SK-N-SH (cell line): ENCODE results near the gene FAM240A. TPM values are rescaled to one million over a fixed set of nuclear protein-coding genes. Genes with fewer than 3 reads are reported as not detected.

Source experiments
- CTCF ChIA-PET: fragments of 300-600, 350-600 bp; formaldehyde crosslinking; extraction: SDS; loops from one replicate; lab custom pipeline; 2021; lab: Yijun Ruan, JAX
- POLR2A ChIA-PET: fragments of 350-600 bp; sonication (Branson Sonifier 250); formaldehyde crosslinking; extraction: SDS; loops from one replicate; lab custom pipeline; 2020; ENCODE audit warnings: antibody characterized with exemption, inconsistent platforms; lab: Yijun Ruan, JAX
- DNase-seq: peaks from one replicate; pipeline ENCODE4 v3.0.0; 2012
- H2AFZ ChIP-seq: fragments of 200-600 bp; sonication (generic); 2 replicates; pipeline ENCODE4 v1.8.1; 2016; ENCODE audit warnings: antibody characterized with exemption, mild to moderate bottlenecking, low read depth
- H3F3A ChIP-seq: fragments of 200-600 bp; sonication (generic); replicated peaks from 2 replicates; pipeline ENCODE3; 2016; ENCODE audit warnings: antibody characterized with exemption, mild to moderate bottlenecking; ENCODE audit not compliant: insufficient read depth
- H3K27ac ChIP-seq, 2 experiments: fragments of 200-500 bp in 1 of 2; fragments of 200-600 bp in 1 of 2; sonication (Bioruptor generic) in 1 of 2; sonication (generic), shearing (Covaris generic) in 1 of 2; 2 replicates each; pipeline versions ENCODE4 v1.5.1 to v1.6.1; 2014 to 2016; ENCODE audit warnings: low read depth in 2 of 2, inconsistent platforms in 1 of 2, low read length in 1 of 2, mild to moderate bottlenecking in 1 of 2, mixed read lengths in 1 of 2
- H3K27me3 ChIP-seq: fragments of 200-600 bp; sonication (generic), shearing (Covaris generic); 2 replicates; pipeline ENCODE4 v1.6.1; 2016; ENCODE audit warnings: mixed run types; ENCODE audit not compliant: insufficient read depth
- H3K36me3 ChIP-seq, 2 experiments: fragments of 200-500 bp in 1 of 2; fragments of 200-600 bp in 1 of 2; sonication (Bioruptor generic) in 1 of 2; sonication (generic) in 1 of 2; replicated peaks in 1 of 2; 2 replicates each; pipeline versions ENCODE3 to v1.5.1; 2014 to 2016; ENCODE audit warnings: low read length in 1 of 2, mild to moderate bottlenecking in 1 of 2; ENCODE audit not compliant: insufficient read depth in 2 of 2, control insufficient read depth in 1 of 2
- H3K4me1 ChIP-seq, 2 experiments: fragments of 200-500 bp in 1 of 2; fragments of 200-600 bp in 1 of 2; sonication (Bioruptor generic) in 1 of 2; sonication (generic), shearing (Covaris generic) in 1 of 2; 2 replicates each; pipeline versions ENCODE4 v1.5.1 to v1.6.1; 2014 to 2016; ENCODE audit warnings: low read depth in 1 of 2, low read length in 1 of 2, mixed run types in 1 of 2; ENCODE audit not compliant: insufficient read depth in 2 of 2, control insufficient read depth in 1 of 2
- H3K4me2 ChIP-seq: fragments of 200-600 bp; sonication (generic), shearing (Covaris generic); 2 replicates; pipeline ENCODE4 v1.6.1; 2017; ENCODE audit warnings: mixed run types
- H3K4me3 ChIP-seq, 2 experiments: fragments of 200-500 bp in 1 of 2; fragments of 200-600 bp in 1 of 2; sonication (Bioruptor generic) in 1 of 2; sonication (generic), shearing (Covaris generic) in 1 of 2; 2 replicates each; pipeline versions ENCODE4 v1.5.1 to v1.8.1; 2014 to 2016; ENCODE audit warnings: low read depth in 2 of 2, inconsistent platforms in 1 of 2, low read length in 1 of 2, mild to moderate bottlenecking in 1 of 2, mixed read lengths in 1 of 2, moderate library complexity in 1 of 2
- H3K79me2 ChIP-seq: fragments of 200-600 bp; sonication (generic); 2 replicates; pipeline ENCODE4 v1.8.1; 2017; ENCODE audit warnings: mild to moderate bottlenecking; ENCODE audit not compliant: insufficient read depth
- H3K9ac ChIP-seq: fragments of 200-600 bp; sonication (generic); 2 replicates; pipeline ENCODE4 v1.6.1; 2017; ENCODE audit warnings: mixed run types
- H3K9me2 ChIP-seq: fragments of 200-600 bp; sonication (generic); 2 replicates; pipeline ENCODE4 v1.6.1; 2017; ENCODE audit warnings: mixed run types
- H3K9me3 ChIP-seq: fragments of 200-600 bp; sonication (generic); 2 replicates; pipeline ENCODE4 v1.6.1; 2017; ENCODE audit warnings: mixed run types, mild to moderate bottlenecking, moderate library complexity
- H4K20me1 ChIP-seq: fragments of 200-600 bp; sonication (generic); 2 replicates; pipeline ENCODE4 v1.6.1; 2017; ENCODE audit warnings: mild to moderate bottlenecking, mixed run types; ENCODE audit not compliant: insufficient read depth
- CTCF ChIP-seq: fragments of 200-600 bp; sonication (generic); IDR thresholded peaks from 2 replicates; pipeline ENCODE4 v1.6.1; 2017; ENCODE audit warnings: antibody characterized with exemption, mild to moderate bottlenecking, moderate library complexity
- ELF1 ChIP-seq: IDR thresholded peaks from 2 replicates; pipeline ENCODE4 v1.4.0; 2012
- EP300 ChIP-seq, 2 experiments: IDR thresholded peaks; 2 replicates each; pipeline versions ENCODE4 v1.4.0 to v1.6.1; 2012; ENCODE audit warnings: borderline replicate concordance in 1 of 2, low read depth in 1 of 2, low read length in 1 of 2
- FOSL2 ChIP-seq: IDR thresholded peaks from 2 replicates; pipeline ENCODE4 v1.4.0; 2012; ENCODE audit warnings: low read depth, mild to moderate bottlenecking, moderate library complexity, borderline replicate concordance
- FOXJ3 ChIP-seq: sonication (generic); formaldehyde crosslinking; IDR thresholded peaks from 2 replicates; pipeline ENCODE4 v1.5.1; 2020; ENCODE audit warnings: mild to moderate bottlenecking, missing genetic modification reagents
- GABPA ChIP-seq: IDR thresholded peaks from 2 replicates; pipeline ENCODE4 v1.4.0; 2012; ENCODE audit warnings: low read depth, mild to moderate bottlenecking
- GATA2 ChIP-seq: sonication (generic); formaldehyde crosslinking; IDR thresholded peaks from 2 replicates; pipeline ENCODE4 v1.5.0; 2020; ENCODE audit warnings: mild to moderate bottlenecking, missing genetic modification reagents
- JUND ChIP-seq: IDR thresholded peaks from 2 replicates; pipeline ENCODE4 v1.4.0; 2012
- MEF2A ChIP-seq: IDR thresholded peaks from 2 replicates; pipeline ENCODE4 v1.4.0; 2012; ENCODE audit warnings: low read depth, borderline replicate concordance
- MXI1 ChIP-seq: IDR thresholded peaks from 2 replicates; pipeline ENCODE4 v1.6.1; 2012; ENCODE audit warnings: mild to moderate bottlenecking, low read depth, low read length, improper control_type of control experiment
- NRF1 ChIP-seq: IDR thresholded peaks from 2 replicates; pipeline ENCODE4 v1.6.1; 2012; ENCODE audit warnings: low read depth, mild to moderate bottlenecking, low read length
- PBX3 ChIP-seq: IDR thresholded peaks from 2 replicates; pipeline ENCODE4; 2012
- POLR2AphosphoS5 ChIP-seq: IDR thresholded peaks from 2 replicates; pipeline ENCODE4 v1.6.1; 2012; ENCODE audit warnings: low read depth, low read length
- RAD21 ChIP-seq: IDR thresholded peaks from 2 replicates; pipeline ENCODE4 v1.6.1; 2012; ENCODE audit warnings: mild to moderate bottlenecking, low read length
- REST ChIP-seq: IDR thresholded peaks from 2 replicates; pipeline ENCODE4 v1.6.1; 2012; ENCODE audit warnings: mild to moderate bottlenecking, low read depth, low read length, moderate library complexity
- SIN3A ChIP-seq: IDR thresholded peaks from 2 replicates; pipeline ENCODE4 v1.6.1; 2012; ENCODE audit warnings: low read depth, mild to moderate bottlenecking, low read length, moderate library complexity, borderline replicate concordance
- SMC3 ChIP-seq: IDR thresholded peaks from 2 replicates; pipeline ENCODE4 v1.6.1; 2012; ENCODE audit warnings: low read depth, low read length, improper control_type of control experiment
- USF1 ChIP-seq: IDR thresholded peaks from 2 replicates; pipeline ENCODE4 v1.4.0; 2012; ENCODE audit warnings: low read depth, borderline replicate concordance
- YY1 ChIP-seq: IDR thresholded peaks from 2 replicates; pipeline ENCODE4 v1.4.0; 2012; ENCODE audit warnings: low read depth, mild to moderate bottlenecking
- WGBS: methylation state at CpG from one replicate; pipeline ENCODE4 v1.1.6; 2017; ENCODE audit warnings: low lambda C conversion rate; 5-methylcytosine and 5-hydroxymethylcytosine counted together
- polyA plus RNA-seq, 3 experiments: library from polyadenylated mRNA; depleted of rRNA; stranded (reverse); fragments of >200 nt; gene quantifications; 2 replicates each; pipeline ENCODE4 v1.2.3, GENCODE V29; 2012

The FAM240A gene
- polyA plus RNA-seq, 1 of the 3 experiments (the other 2 are of a cell fraction) = not detected

GRCh38 chr3:46575577-46576222 is 36.6 kb upstream of the FAM240A start:
- Histone ChIP-seq H4K20me1 (no peaks in the 10 kb centered on the region), H3K9me3 (no peaks in the 10 kb centered on the region), H3K79me2 (no peaks in the 10 kb centered on the region), H3K36me3 (no peaks in the 10 kb centered on the region), H3K9me2 (no peaks in the 10 kb centered on the region), H3K27ac (no peak overlapping the region), H3K27me3 (no peaks in the 10 kb centered on the region; the same call in 1 of the 2 replicates), H3K4me1 (no peaks in the 10 kb centered on the region; a peak in 1 of 4 replicates), H3K4me2 (no peak overlapping the region), H3K9ac (no peak overlapping the region), H2AFZ (no peak overlapping the region), H3F3A (no peaks in the 10 kb centered on the region), H3K4me3 (no peak overlapping the region)
- CTCF ChIA-PET = interaction anchor here (0.9 to 2.0 kb wide), 2 partner anchors 18 to 87 kb away, joined by 4 to 7 read pairs; no protein-coding TSS in a partner anchor
- WGBS = 71% methylated on average over 11 of the region's 11 CpGs
- TF ChIP-seq YY1 (no peak), SIN3A (no peak), GABPA (no peak), NRF1 (no peak), GATA2 (CRISPR knock-in tag) (no peak), MEF2A (no peak), REST (no peak), FOSL2 (no peak), ELF1 (no peak), POLR2AphosphoS5 (no peak), SMC3 (no peak), EP300 (IDR thresholded peaks at IDR 0.05; ENCODE audit: borderline replicate concordance in 1 of 2, low read depth in 1 of 2, low read length in 1 of 2) (no peak), MXI1 (no peak), RAD21 (no peak), PBX3 (no peak), JUND (no peak), USF1 (no peak), CTCF (no peak), FOXJ3 (CRISPR knock-in tag) (no peak)
- no peak for DNase-seq
- POLR2A ChIA-PET = no interaction called here
